HL-60 (cell line): ENCODE results near the gene SLC44A3.

Experiments used
- DNase-seq, 2 experiments: peaks; one replicate each; pipeline ENCODE4 v3.0.0-alpha.2; 2010 to 2020; ENCODE audit warnings: low read depth in 1 of 2, low spot score in 1 of 2
- H3K27ac ChIP-seq: fragments of 250-450 bp; sonication (Bioruptor Pico); replicated peaks from 2 replicates; pipeline ENCODE4 v1.5.1; 2020; ENCODE audit warnings: mild to moderate bottlenecking, moderate library complexity
- H3K27me3 ChIP-seq: fragments of 250-450 bp; sonication (Bioruptor Pico); 2 replicates; pipeline ENCODE4 v1.5.1; 2021; ENCODE audit warnings: mild to moderate bottlenecking, moderate library complexity; ENCODE audit not compliant: insufficient read depth, poor library complexity, severe bottlenecking
- H3K4me3 ChIP-seq: replicated peaks from 2 replicates; pipeline ENCODE4 v1.5.1; 2011; ENCODE audit warnings: mild to moderate bottlenecking, control low read depth, low read length; ENCODE audit not compliant: insufficient read depth
- CTCF ChIP-seq: IDR thresholded peaks from one replicate; pipeline ENCODE4 v1.5.1; 2011; ENCODE audit warnings: low read length, control low read depth, inconsistent platforms; ENCODE audit not compliant: insufficient read depth
- GABPA ChIP-seq: IDR thresholded peaks from 2 replicates; pipeline ENCODE4 v1.6.1; 2012; ENCODE audit warnings: low read depth
- POLR2AphosphoS5 ChIP-seq: IDR thresholded peaks from 2 replicates; pipeline ENCODE4 v1.6.1; 2012; ENCODE audit warnings: low read depth
- REST ChIP-seq: IDR thresholded peaks from 2 replicates; pipeline ENCODE4 v1.6.1; 2012; ENCODE audit warnings: low read depth; ENCODE audit not compliant: insufficient replicate concordance
- SPI1 ChIP-seq: IDR thresholded peaks from 2 replicates; pipeline ENCODE4 v1.6.1; 2012; ENCODE audit warnings: low read depth, mild to moderate bottlenecking, borderline replicate concordance

The SLC44A3 gene

DNA sequence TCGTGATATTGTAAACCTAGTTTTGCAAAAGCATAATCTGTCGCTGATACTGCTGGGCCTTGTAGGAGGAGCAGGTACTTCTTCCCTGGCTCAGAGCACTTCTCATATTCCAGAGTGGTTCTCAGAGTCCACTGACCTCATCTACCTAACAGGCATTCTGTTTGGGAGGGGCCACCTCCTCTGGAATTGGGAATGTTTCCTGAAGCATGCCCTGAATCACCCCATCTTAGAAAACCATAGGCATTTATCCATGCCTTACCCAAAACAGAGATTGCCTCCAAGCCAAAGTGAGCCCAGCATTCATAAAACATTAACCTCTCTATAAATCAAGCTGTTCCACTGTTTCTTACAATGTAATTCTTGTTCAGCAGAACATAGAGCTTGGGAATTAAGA, 35.1 kb downstream of the SLC44A3 start:
- Histone ChIP-seq H3K27ac (no peak overlapping the region), H3K4me3 (no peak overlapping the region), H3K27me3 (peaks cover 8% of the 10 kb centered on the region)
- TF ChIP-seq REST (no peak), SPI1 (no peak), GABPA (no peak), CTCF (no peak), POLR2AphosphoS5 (no peak)
- DNase-seq = no peak

- no peak for DNase-seq
- TF ChIP-seq SPI1 (no peak), REST (no peak), GABPA (no peak), CTCF (no peak), POLR2AphosphoS5 (no peak)
- Histone ChIP-seq H3K4me3 (no peak overlapping the region), H3K27ac (no peak overlapping the region), H3K27me3 (peaks cover 8% of the 10 kb centered on the region)
These were observed 35.8 kb downstream of the SLC44A3 start for GRCh38 chr1:94856004-94856403.

DNA sequence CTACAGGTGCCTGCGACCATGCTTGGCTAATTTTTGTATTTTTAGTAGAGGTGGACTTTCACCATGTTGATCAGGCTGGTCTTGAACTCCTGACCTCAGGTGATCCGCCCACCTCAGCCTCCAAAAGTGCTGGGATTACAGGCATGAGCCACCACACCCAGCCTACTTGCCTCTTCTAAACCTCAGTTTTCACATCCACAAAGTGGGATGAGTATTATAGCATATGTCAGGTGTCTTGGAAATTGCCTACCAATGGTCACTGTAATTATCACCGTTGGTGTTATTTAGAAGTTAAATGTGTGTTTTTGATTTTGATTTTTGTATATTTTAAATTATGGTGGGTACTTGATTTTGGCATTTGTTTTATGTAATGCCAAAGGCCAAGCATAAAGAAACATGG, 36.7 kb downstream of the SLC44A3 start:
- peaks cover 8% of the 10 kb centered on the region for H3K27me3 ChIP-seq
- TF ChIP-seq SPI1 (no peak), POLR2AphosphoS5 (no peak), GABPA (no peak), REST (no peak), CTCF (no peak)
- H3K4me3 ChIP-seq = no peak overlapping the region
- DNase-seq = no peak
- no peak overlapping the region for H3K27ac ChIP-seq
